ENCODE data around the gene PSMD1. TPM values are rescaled to one million over a fixed set of nuclear protein-coding genes. Genes with fewer than 3 reads are reported as not detected.

The PSMD1 gene
- total RNA-seq, 1 donor from 2014 or later: 132 TPM

DNA sequence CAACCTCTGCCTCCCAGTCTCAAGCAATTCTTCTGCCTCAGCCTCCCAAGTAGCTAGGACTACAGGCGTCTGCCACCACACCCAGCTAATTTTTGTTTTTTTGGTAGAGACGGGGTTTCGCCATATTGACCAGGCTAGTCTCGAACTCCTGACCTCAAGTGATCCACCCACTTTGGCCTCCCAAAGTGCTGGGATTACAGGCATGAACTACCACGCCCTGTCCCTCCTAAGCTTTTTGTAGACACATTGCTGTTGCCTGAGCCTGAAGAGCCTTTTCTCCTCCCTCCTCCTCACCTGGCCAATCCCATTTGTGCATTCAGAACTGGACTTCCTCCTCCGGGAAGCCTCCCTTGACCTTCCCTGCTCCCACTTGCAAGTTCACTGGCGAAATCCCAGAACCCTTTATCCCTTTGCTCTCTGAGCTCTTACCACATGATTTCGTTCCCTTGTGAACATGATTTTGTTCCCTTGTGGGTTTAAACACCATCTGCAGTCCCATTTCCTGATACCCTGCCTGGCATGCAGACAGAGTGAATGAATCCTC, 16.8 kb upstream of the PSMD1 start:
- H3K79me2 ChIP-seq (ENCODE audit: low read depth): no peaks in the 10 kb centered on the region
- peaks cover 14% of the 10 kb centered on the region for H3F3A ChIP-seq (ENCODE audit: low read depth)
- TF ChIP-seq EZH2 (IDR thresholded peaks at IDR 0.05): no peak
- TF ChIP-seq, protein P1, sequence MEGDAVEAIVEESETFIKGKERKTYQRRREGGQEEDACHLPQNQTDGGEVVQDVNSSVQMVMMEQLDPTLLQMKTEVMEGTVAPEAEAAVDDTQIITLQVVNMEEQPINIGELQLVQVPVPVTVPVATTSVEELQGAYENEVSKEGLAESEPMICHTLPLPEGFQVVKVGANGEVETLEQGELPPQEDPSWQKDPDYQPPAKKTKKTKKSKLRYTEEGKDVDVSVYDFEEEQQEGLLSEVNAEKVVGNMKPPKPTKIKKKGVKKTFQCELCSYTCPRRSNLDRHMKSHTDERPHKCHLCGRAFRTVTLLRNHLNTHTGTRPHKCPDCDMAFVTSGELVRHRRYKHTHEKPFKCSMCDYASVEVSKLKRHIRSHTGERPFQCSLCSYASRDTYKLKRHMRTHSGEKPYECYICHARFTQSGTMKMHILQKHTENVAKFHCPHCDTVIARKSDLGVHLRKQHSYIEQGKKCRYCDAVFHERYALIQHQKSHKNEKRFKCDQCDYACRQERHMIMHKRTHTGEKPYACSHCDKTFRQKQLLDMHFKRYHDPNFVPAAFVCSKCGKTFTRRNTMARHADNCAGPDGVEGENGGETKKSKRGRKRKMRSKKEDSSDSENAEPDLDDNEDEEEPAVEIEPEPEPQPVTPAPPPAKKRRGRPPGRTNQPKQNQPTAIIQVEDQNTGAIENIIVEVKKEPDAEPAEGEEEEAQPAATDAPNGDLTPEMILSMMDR (IDR thresholded peaks at IDR 0.05): no peak
- TF ChIP-seq EZH2phosphoT487 (IDR thresholded peaks at IDR 0.05): no peak
- Mint-ChIP-seq H3K27ac (no peak overlapping the region), H3K9me3 (no peaks in the 10 kb centered on the region), H3K36me3 (no peaks in the 10 kb centered on the region), H3K4me3 (peak overlapping the region; percentile 69), H3K27me3 (ENCODE audit: insufficient read depth, low read depth) (peaks cover 39% of the 10 kb centered on the region), H3K4me1 (peaks cover 9% of the 10 kb centered on the region)
- H3K4me3 ChIP-seq: no peak overlapping the region
- H2AFZ ChIP-seq (replicated peaks): no peak overlapping the region
- H3K27me3 ChIP-seq: peaks cover 67% of the 10 kb centered on the region
- H3K4me1 ChIP-seq: no peaks in the 10 kb centered on the region
- no peaks in the 10 kb centered on the region for H4K20me1 ChIP-seq (ENCODE audit: low read depth)
- no peak overlapping the region for H3K9ac ChIP-seq
- H3K36me3 ChIP-seq: no peaks in the 10 kb centered on the region
- no peak overlapping the region for H3K4me2 ChIP-seq
- H3K27ac ChIP-seq: no peak overlapping the region
- H3K9me3 ChIP-seq (ENCODE audit: low read depth): no peaks in the 10 kb centered on the region
- no peak for DNase-seq (ENCODE audit: low spot score)

DNA sequence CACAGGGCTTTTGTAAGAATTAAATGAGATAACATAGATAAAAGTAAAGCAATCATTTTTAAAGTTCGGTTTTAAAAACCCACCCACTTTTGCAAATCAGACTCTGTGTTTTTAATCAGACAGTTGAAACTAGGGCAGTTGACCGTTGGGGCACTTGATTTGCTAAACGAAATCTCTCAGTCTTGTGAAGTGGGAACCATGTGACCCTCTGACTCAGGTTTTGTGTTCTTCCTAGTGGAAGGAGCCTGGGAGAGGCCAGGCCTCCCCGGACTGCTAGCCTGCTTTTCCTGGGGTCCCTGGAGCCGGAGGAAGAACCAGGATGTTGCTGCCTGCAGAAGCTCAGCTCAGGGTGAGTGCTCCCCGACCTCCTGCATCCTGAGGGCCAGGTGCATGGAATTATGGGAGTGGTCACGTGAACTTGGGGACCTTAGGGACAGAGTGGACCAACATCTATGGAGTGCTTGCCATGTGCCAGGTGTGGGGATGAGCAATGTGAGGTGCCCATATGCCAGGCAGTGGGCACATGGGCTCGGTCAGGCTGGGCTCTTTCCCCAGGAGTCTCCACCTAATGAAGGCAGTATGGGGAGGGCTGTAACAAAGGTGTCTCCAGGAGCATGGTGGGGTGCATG, 15.5 kb upstream of the PSMD1 start:
- H3K27me3 Mint-ChIP-seq (ENCODE audit: insufficient read depth, low read depth): peaks cover 29% of the 10 kb centered on the region
- H3K27ac Mint-ChIP-seq: no peak overlapping the region
- Histone ChIP-seq H3K4me3 (no peak overlapping the region), H3K4me2 (no peak overlapping the region), H3K4me1 (no peaks in the 10 kb centered on the region), H3K36me3 (no peaks in the 10 kb centered on the region), H3K27me3 (peaks cover 54% of the 10 kb centered on the region), H4K20me1 (ENCODE audit: low read depth) (no peaks in the 10 kb centered on the region), H3F3A (ENCODE audit: low read depth) (peaks cover 14% of the 10 kb centered on the region), H3K79me2 (ENCODE audit: low read depth) (no peaks in the 10 kb centered on the region), H3K27ac (no peak overlapping the region), H3K9me3 (ENCODE audit: low read depth) (no peaks in the 10 kb centered on the region), H3K9ac (no peak overlapping the region), H2AFZ (replicated peaks) (no peak overlapping the region)
- TF ChIP-seq EZH2 (IDR thresholded peaks at IDR 0.05): no peak
- no peak for TF ChIP-seq EZH2phosphoT487 (IDR thresholded peaks at IDR 0.05)
- TF ChIP-seq, protein P1 (IDR thresholded peaks at IDR 0.05): no peak
- H3K4me3 Mint-ChIP-seq: no peak overlapping the region
- no peak for DNase-seq (ENCODE audit: low spot score)
- peaks cover 9% of the 10 kb centered on the region for H3K4me1 Mint-ChIP-seq
- H3K9me3 Mint-ChIP-seq: no peaks in the 10 kb centered on the region
- H3K36me3 Mint-ChIP-seq: no peaks in the 10 kb centered on the region

DNA sequence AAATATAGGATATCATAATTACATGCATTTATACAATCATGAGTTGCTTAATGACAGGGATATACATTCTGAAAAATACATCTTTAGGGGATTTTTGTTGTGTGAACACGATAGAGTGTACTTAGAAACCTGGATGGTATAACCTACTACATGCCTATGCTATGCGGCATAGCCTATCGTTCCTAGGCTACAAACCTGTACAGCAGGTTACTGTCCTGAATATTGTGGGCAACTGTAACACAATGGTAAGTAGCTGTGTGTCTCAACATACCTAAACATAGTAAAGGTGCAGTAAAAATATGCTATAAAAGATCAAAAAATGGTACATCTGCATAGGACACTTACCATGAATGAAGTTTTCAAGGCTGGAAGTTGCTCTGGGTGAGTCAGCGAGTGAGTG, 12.9 kb upstream of the PSMD1 start:
- peaks cover 35% of the 10 kb centered on the region for H3K27me3 ChIP-seq
- H3K4me1 ChIP-seq: no peaks in the 10 kb centered on the region
- H3K9ac ChIP-seq: no peak overlapping the region
- H4K20me1 ChIP-seq (ENCODE audit: low read depth): no peaks in the 10 kb centered on the region
- no peaks in the 10 kb centered on the region for H3K9me3 ChIP-seq (ENCODE audit: low read depth)
- Mint-ChIP-seq H3K9me3 (no peaks in the 10 kb centered on the region), H3K4me1 (peaks cover 16% of the 10 kb centered on the region), H3K27ac (no peak overlapping the region), H3K4me3 (no peak overlapping the region), H3K27me3 (ENCODE audit: insufficient read depth, low read depth) (peaks cover 15% of the 10 kb centered on the region), H3K36me3 (no peaks in the 10 kb centered on the region)
- no peak overlapping the region for H2AFZ ChIP-seq (replicated peaks)
- H3K36me3 ChIP-seq: no peaks in the 10 kb centered on the region
- no peak overlapping the region for H3K27ac ChIP-seq
- H3K4me3 ChIP-seq: no peak overlapping the region
- peaks cover 6% of the 10 kb centered on the region for H3F3A ChIP-seq (ENCODE audit: low read depth)
- no peaks in the 10 kb centered on the region for H3K79me2 ChIP-seq (ENCODE audit: low read depth)
- TF ChIP-seq, protein P1 (IDR thresholded peaks at IDR 0.05): no peak
- TF ChIP-seq EZH2phosphoT487 (IDR thresholded peaks at IDR 0.05) (no peak), EZH2 (IDR thresholded peaks at IDR 0.05) (no peak)
- no peak overlapping the region for H3K4me2 ChIP-seq
- DNase-seq (ENCODE audit: low spot score): no peak

All from neural progenitor cell (in vitro differentiated cells).